Parathyroid adenoma (tissue), 2 donors: ENCODE measurements around the gene MYBPC2.
A peak's percentile ranks its signal among the peaks of the same experiment; 100 is the strongest.

Experiments used
- H2AFZ ChIP-seq: fragments of 300-600 bp; sonication (generic); one replicate; pipeline ENCODE4 v1.7.0; 2017; ENCODE audit warnings: antibody characterized with exemption, mild to moderate bottlenecking
- H3K27ac ChIP-seq: fragments of 300-600 bp; sonication (generic); one replicate; pipeline ENCODE4 v1.7.0; 2017
- H3K27me3 ChIP-seq: fragments of 300-600 bp; sonication (generic); one replicate; pipeline ENCODE4 v1.7.0; 2017; ENCODE audit warnings: low read length; ENCODE audit not compliant: control insufficient read depth, insufficient read depth
- H3K36me3 ChIP-seq: fragments of 300-600 bp; sonication (generic); one replicate; pipeline ENCODE4 v1.7.0; 2017; ENCODE audit warnings: low read length; ENCODE audit not compliant: control insufficient read depth, insufficient read depth
- H3K4me1 ChIP-seq: fragments of 300-600 bp; sonication (generic); one replicate; pipeline ENCODE4 v1.7.0; 2017; ENCODE audit warnings: control low read depth
- H3K4me2 ChIP-seq: fragments of 300-600 bp; sonication (generic); one replicate; pipeline ENCODE4 v1.7.0; 2017; ENCODE audit warnings: low read length
- H3K4me3 ChIP-seq: fragments of 300-600 bp; sonication (generic); one replicate; pipeline ENCODE4 v1.7.0; 2017; ENCODE audit warnings: low read depth, low read length
- H3K79me2 ChIP-seq: fragments of 300-600 bp; sonication (generic); one replicate; pipeline ENCODE4 v1.7.0; 2017; ENCODE audit warnings: control low read depth
- H3K9ac ChIP-seq: fragments of 300-600 bp; sonication (generic); one replicate; pipeline ENCODE4 v1.7.0; 2017; ENCODE audit warnings: mild to moderate bottlenecking
- H3K9me3 ChIP-seq: fragments of 300-600 bp; sonication (generic); one replicate; pipeline ENCODE4 v1.7.0; 2017; ENCODE audit warnings: low read length; ENCODE audit not compliant: control insufficient read depth
- TF ChIP-seq, protein P1 (sequence below): fragments of 300-600 bp; sonication (generic); IDR thresholded peaks from one replicate; pipeline ENCODE4 v1.7.0; 2017; ENCODE audit warnings: antibody characterized with exemption, mild to moderate bottlenecking
- donor health status: primary hyperparathyroidism.

MYBPC2 gene

DNA sequence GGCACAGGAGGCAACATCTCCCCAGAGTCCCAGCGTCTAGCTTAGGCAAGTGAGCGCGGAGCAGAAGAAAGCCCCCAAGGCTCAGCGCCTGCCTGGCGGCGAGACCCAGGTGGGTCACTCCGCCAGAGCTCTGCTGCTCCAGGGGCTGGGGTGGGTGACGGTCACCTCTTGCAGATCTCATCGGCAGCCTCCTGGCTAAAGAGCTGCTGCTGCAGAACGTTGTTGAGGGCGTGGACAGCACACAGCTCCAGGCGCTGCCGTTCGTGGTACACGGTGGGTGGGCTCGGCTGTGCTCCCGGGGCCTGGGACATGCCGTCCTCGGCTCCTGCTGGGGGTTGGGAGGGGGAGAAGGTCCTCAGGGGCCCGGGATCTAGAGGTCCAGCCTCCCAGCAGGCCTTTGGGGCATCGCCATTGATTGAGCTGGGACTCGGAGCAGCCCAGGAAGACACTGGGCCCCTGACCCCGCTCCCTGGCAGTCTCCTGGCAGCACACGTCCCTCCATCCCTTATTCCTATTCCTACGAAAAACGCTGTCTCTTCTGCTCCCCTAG lies 77.5 kb downstream of the MYBPC2 start:
- TF ChIP-seq, protein P1, sequence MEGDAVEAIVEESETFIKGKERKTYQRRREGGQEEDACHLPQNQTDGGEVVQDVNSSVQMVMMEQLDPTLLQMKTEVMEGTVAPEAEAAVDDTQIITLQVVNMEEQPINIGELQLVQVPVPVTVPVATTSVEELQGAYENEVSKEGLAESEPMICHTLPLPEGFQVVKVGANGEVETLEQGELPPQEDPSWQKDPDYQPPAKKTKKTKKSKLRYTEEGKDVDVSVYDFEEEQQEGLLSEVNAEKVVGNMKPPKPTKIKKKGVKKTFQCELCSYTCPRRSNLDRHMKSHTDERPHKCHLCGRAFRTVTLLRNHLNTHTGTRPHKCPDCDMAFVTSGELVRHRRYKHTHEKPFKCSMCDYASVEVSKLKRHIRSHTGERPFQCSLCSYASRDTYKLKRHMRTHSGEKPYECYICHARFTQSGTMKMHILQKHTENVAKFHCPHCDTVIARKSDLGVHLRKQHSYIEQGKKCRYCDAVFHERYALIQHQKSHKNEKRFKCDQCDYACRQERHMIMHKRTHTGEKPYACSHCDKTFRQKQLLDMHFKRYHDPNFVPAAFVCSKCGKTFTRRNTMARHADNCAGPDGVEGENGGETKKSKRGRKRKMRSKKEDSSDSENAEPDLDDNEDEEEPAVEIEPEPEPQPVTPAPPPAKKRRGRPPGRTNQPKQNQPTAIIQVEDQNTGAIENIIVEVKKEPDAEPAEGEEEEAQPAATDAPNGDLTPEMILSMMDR = no peak
- no peaks in the 10 kb centered on the region for H3K27me3 ChIP-seq
- peak overlapping the region; percentile 96 for H3K4me2 ChIP-seq
- H3K9me3 ChIP-seq = no peaks in the 10 kb centered on the region
- H3K4me3 ChIP-seq = peak overlapping the region; percentile 86
- peak overlapping the region; percentile 80 for H3K27ac ChIP-seq
- H3K36me3 ChIP-seq = no peaks in the 10 kb centered on the region
- H2AFZ ChIP-seq = peak overlapping the region; percentile 98
- H3K4me1 ChIP-seq = peaks cover 13% of the 10 kb centered on the region
- no peak overlapping the region for H3K9ac ChIP-seq
- no peaks in the 10 kb centered on the region for H3K79me2 ChIP-seq

DNA sequence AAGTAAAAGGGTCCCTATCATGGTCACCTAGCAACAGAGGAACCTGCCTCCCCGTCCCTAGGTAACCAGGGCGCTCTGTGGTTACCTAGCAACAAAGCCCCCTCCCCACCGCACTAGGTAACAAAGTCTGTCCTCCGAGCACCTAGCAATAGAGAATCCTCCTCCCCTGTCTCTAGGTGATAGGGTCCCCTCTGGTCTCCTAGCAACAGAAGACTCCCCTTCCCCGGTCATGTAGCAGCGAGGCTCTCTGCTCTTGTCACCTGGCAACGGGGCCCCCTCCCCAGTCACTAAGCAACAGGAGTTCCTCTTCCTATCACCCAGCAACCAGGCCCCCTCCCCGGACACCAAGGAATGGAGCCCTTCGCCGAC lies 78.0 kb downstream of the MYBPC2 start:
- no peaks in the 10 kb centered on the region for H3K79me2 ChIP-seq
- peak overlapping the region; percentile 80 for H3K27ac ChIP-seq
- H3K4me3 ChIP-seq = peak overlapping the region; percentile 86

DNA sequence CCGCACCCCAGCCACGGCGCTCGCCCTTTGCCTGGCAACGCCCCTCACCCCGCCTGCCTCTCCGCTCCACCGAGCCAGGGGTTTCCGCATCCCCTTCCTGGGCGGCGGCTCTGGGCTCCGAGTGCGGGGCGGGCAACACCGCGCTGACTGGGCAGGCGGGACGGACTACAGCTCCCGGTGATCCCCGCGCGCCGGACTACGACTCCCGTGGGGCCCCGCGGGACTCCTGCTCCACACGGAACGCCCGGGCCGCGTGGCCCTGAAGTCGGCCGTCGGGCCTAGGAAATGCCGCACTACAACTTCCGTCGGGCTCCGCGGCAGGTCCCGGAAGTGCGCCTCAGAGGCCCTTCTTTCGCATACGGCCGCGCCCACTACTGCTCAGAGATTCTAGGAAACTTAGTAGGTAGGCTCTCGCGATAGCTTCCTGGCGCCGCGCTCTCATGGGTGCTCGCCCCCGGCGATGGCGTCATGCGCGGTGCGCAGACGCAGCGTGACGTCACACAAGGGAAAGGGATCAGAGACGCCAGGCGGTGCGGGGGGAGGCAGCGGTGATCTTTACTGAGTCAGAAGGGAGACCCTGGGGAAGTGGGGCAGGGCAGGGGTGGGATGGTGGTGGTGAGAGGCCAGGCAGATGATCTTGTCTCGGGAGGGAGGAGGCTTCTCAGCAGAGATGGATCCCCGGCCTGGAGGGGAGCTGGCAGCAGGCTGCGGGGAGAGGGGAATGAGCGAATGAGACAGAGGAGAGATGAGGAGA lies 78.6 kb downstream of the MYBPC2 start, which contains the start of gene JOSD2:
TSS of gene JOSD2 (minus strand) at position 123 of the 754 bp plus-strand sequence. CDS start 760 bp downstream, outside the sequence.
- Histone ChIP-seq H3K27me3 (no peaks in the 10 kb centered on the region), H2AFZ (peak within 1 kb of the TSS; percentile 98), H3K79me2 (no peaks in the 10 kb centered on the region), H3K9ac (peak within 1 kb of the TSS; percentile 23), H3K4me3 (peak within 1 kb of the TSS; percentile 86), H3K9me3 (no peaks in the 10 kb centered on the region), H3K36me3 (no peaks in the 10 kb centered on the region), H3K4me2 (peak within 1 kb of the TSS; percentile 96), H3K4me1 (peaks cover 13% of the 10 kb centered on the region), H3K27ac (peak within 1 kb of the TSS; percentile 80)
- TF ChIP-seq, protein P1 = no peak

More for the DNA sequence above, 78.0 kb downstream of the MYBPC2 start:
- Histone ChIP-seq H3K4me1 (peaks cover 13% of the 10 kb centered on the region), H3K4me2 (peak overlapping the region; percentile 96), H3K36me3 (no peaks in the 10 kb centered on the region), H3K27me3 (no peaks in the 10 kb centered on the region), H3K9ac (peak overlapping the region; percentile 13), H3K9me3 (no peaks in the 10 kb centered on the region), H2AFZ (peak overlapping the region; percentile 98)
- TF ChIP-seq, protein P1 = no peak

DNA sequence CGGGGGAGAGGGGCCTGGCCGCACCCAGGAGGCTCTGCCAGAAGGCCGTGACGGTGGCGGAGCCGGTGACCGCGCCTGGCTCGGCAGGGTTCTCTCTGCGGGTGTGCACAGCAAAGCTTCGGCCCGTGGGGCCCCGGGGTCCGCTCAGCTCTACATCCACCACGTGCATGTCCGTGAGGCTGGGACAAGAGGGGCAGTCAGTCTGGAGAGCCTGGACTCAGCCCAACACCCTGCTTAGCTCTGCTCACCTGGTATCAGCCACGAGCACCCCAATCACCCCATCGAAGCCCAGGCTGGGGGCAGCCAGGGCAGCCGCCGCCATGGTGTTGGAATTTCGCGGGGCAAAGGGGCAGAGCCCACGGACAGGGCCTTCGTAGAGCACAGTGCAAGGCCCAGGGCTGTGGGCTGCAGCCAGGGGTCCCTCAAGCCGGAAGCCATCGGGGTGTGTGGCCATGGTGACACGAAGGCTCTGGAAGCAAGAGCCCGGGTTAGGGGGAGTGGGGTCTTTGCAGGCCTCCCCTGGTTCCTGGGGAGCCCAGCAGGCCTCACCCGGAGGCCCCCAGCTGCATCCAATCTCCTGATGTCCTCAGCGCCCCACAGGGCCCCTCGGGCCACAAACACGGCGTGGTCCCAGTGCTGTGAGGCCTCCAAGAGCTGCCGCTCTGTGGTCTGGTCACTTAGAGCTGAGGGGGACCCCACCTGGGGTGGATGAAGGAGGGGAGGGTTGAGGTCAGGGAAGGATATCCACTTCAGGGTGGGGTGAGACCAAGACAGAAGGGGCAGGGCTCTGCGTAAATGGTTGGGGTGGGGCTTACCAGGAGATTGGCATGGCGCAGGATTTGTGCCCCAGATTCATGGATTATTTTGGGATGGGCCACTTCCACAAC lies 79.7 kb downstream of the MYBPC2 start:
- H3K27me3 ChIP-seq = no peaks in the 10 kb centered on the region
- no peak overlapping the region for H3K4me2 ChIP-seq
- TF ChIP-seq, protein P1 = no peak
- no peaks in the 10 kb centered on the region for H3K36me3 ChIP-seq
- no peaks in the 10 kb centered on the region for H3K79me2 ChIP-seq
- H3K9me3 ChIP-seq = no peaks in the 10 kb centered on the region
- no peak overlapping the region for H3K27ac ChIP-seq
- no peak overlapping the region for H3K9ac ChIP-seq
- H2AFZ ChIP-seq = no peak overlapping the region
- peaks cover 13% of the 10 kb centered on the region for H3K4me1 ChIP-seq
- H3K4me3 ChIP-seq = no peak overlapping the region
